ENCODE data around the gene DIRAS2.

GRCh38 chr9:90629354-90629753 is 13.3 kb downstream of the DIRAS2 start:
- no peak for TF ChIP-seq OSR1 (CRISPR knock-in tag; IDR thresholded peaks at IDR 0.05)
- TF ChIP-seq ZFP30 (CRISPR knock-in tag; IDR thresholded peaks at IDR 0.05) = no peak
- no peak for TF ChIP-seq ZNF70 (CRISPR knock-in tag; IDR thresholded peaks at IDR 0.05)
- TF ChIP-seq RARB (CRISPR knock-in tag; IDR thresholded peaks at IDR 0.05) = no peak
- TF ChIP-seq TCF4 (CRISPR knock-in tag; IDR thresholded peaks at IDR 0.05; ENCODE audit: borderline replicate concordance) = no peak
- no peak for TF ChIP-seq CSRNP3 (CRISPR knock-in tag; IDR thresholded peaks at IDR 0.05)
